Endothelial cell of umbilical vein (primary cell): ENCODE measurements around the gene TBL1Y. TPM values are rescaled to one million over a fixed set of nuclear protein-coding genes. Genes with fewer than 3 reads are reported as not detected.

Source experiments
- BruUV-seq: library from RNA; stranded (reverse); fragments of 400-500 nt; replicated peaks from 2 replicates; lab custom pipeline; 2021; lab: Mats Ljungman, UMichigan
- CTCF ChIA-PET: fragments of 300-600, 350-600 bp; sonication (Branson Sonifier 250); formaldehyde crosslinking; loops from one replicate; lab custom pipeline; 2021; ENCODE audit warnings: antibody characterized with exemption, inconsistent platforms; lab: Charles Lee
- POLR2A ChIA-PET: fragments of 300-600, 350-600 bp; sonication (Branson Sonifier 250); formaldehyde crosslinking; loops from one replicate; lab custom pipeline; 2021; ENCODE audit warnings: antibody characterized with exemption, inconsistent platforms; lab: Charles Lee
- DNase-seq: peaks from one replicate; pipeline ENCODE4 v3.0.0-alpha.2; 2011; ENCODE audit warnings: low read depth, low spot score
- FAIRE-seq: peaks from 2 replicates; lab custom pipeline; 2011; peaks lifted over from hg19 to GRCh38; lab: Jason Lieb, UNC
- H2AFZ ChIP-seq: 2 replicates; pipeline ENCODE4 v1.6.0; 2012; ENCODE audit warnings: low read depth, low read length, control low read depth, inconsistent platforms
- H3K27ac ChIP-seq: 2 replicates; pipeline ENCODE4 v1.5.1; 2011; ENCODE audit warnings: low read depth, mild to moderate bottlenecking, control low read depth, low read length, moderate library complexity; ENCODE audit not compliant: insufficient read depth
- H3K27me3 ChIP-seq, 2 experiments: 2 replicates each; pipeline versions ENCODE4 v1.6.0 to v1.6.1; 2011; ENCODE audit warnings: low read length in 2 of 2, mixed read lengths in 1 of 2; ENCODE audit not compliant: control insufficient read depth in 2 of 2, insufficient read depth in 2 of 2
- H3K36me3 ChIP-seq, 2 experiments: 2 replicates in 1 of 2; 3 replicates in 1 of 2; pipeline ENCODE4 v1.5.1; 2011; ENCODE audit warnings: low read length in 2 of 2, mild to moderate bottlenecking in 1 of 2, moderate library complexity in 1 of 2; ENCODE audit not compliant: control insufficient read depth in 2 of 2, insufficient read depth in 2 of 2; ENCODE audit errors: extremely low read depth in 1 of 2
- H3K4me1 ChIP-seq: 3 replicates; pipeline ENCODE4 v1.5.1; 2011; ENCODE audit warnings: mild to moderate bottlenecking, low read length; ENCODE audit not compliant: control insufficient read depth, insufficient read depth; ENCODE audit errors: extremely low read depth
- H3K4me2 ChIP-seq: 2 replicates; pipeline ENCODE4 v1.6.1; 2011; ENCODE audit warnings: low read length, control low read depth, mixed read lengths; ENCODE audit not compliant: insufficient read depth
- H3K4me3 ChIP-seq, 3 experiments: fragments of 200-600 bp in 1 of 3; sonication (generic), shearing (Covaris generic) in 1 of 3; replicated peaks in 1 of 3; 2 replicates each; pipeline ENCODE4 v1.5.1; 2011 to 2016; ENCODE audit warnings: control low read depth in 3 of 3, low read length in 3 of 3, mild to moderate bottlenecking in 2 of 3, inconsistent platforms in 1 of 3, low read depth in 1 of 3, moderate library complexity in 1 of 3; ENCODE audit not compliant: insufficient read depth in 1 of 3
- H3K79me2 ChIP-seq: 2 replicates; pipeline ENCODE4 v1.6.0; 2012; ENCODE audit warnings: low read length, inconsistent platforms; ENCODE audit not compliant: control insufficient read depth, insufficient read depth
- H3K9ac ChIP-seq: replicated peaks from 2 replicates; pipeline ENCODE3; 2011; ENCODE audit warnings: low read length, control low read depth; ENCODE audit not compliant: insufficient read depth; ENCODE audit errors: extremely low read depth
- H3K9me1 ChIP-seq: replicated peaks from 3 replicates; pipeline ENCODE4 v1.6.0; 2011; ENCODE audit warnings: mild to moderate bottlenecking, low read length; ENCODE audit not compliant: control insufficient read depth, insufficient read depth; ENCODE audit errors: extremely low read depth
- H3K9me3 ChIP-seq: replicated peaks from 2 replicates; pipeline ENCODE4 v1.5.1; 2012; ENCODE audit warnings: low read length, inconsistent platforms; ENCODE audit not compliant: control insufficient read depth, insufficient read depth
- H4K20me1 ChIP-seq: replicated peaks from 2 replicates; pipeline ENCODE3; 2011; ENCODE audit warnings: mild to moderate bottlenecking, low read length; ENCODE audit not compliant: control insufficient read depth, insufficient read depth; ENCODE audit errors: extremely low read depth
- CTCF ChIP-seq, 2 donors: IDR thresholded peaks; 1 replicate in 1 of 2; 2 replicates in 1 of 2; pipeline ENCODE4 v1.5.1; 2011; ENCODE audit warnings: low read length in 2 of 2, mild to moderate bottlenecking in 2 of 2, moderate library complexity in 2 of 2, control low read depth in 1 of 2, inconsistent platforms in 1 of 2, low read depth in 1 of 2; ENCODE audit not compliant: insufficient read depth in 1 of 2; ENCODE audit errors: extremely low read depth in 1 of 2
- EZH2 ChIP-seq: IDR thresholded peaks from 2 replicates; pipeline ENCODE4 v1.6.1; 2012; ENCODE audit warnings: borderline replicate concordance, low read depth, mild to moderate bottlenecking, moderate library complexity, low read length, inconsistent platforms; ENCODE audit not compliant: severe bottlenecking
- FOS ChIP-seq: IDR thresholded peaks from 2 replicates; pipeline ENCODE4 v1.6.1; 2011; ENCODE audit warnings: mild to moderate bottlenecking, low read length, moderate library complexity, borderline replicate concordance; ENCODE audit not compliant: insufficient read depth
- GATA2 ChIP-seq: IDR thresholded peaks from 2 replicates; pipeline ENCODE4 v1.7.0; 2011; ENCODE audit warnings: low read depth, mild to moderate bottlenecking, moderate library complexity, mixed read lengths, low read length; ENCODE audit not compliant: insufficient read length, insufficient read depth
- JUN ChIP-seq: IDR thresholded peaks from 2 replicates; pipeline ENCODE4 v1.6.1; 2011; ENCODE audit warnings: borderline replicate concordance, low read depth; ENCODE audit not compliant: insufficient read length, insufficient read depth
- MAX ChIP-seq: IDR thresholded peaks from 2 replicates; pipeline ENCODE4 v1.6.1; 2011; ENCODE audit not compliant: insufficient read depth, insufficient read length
- MYC ChIP-seq: IDR thresholded peaks from one replicate; pipeline ENCODE4 v1.6.1; 2011; ENCODE audit warnings: mild to moderate bottlenecking, low read depth, low read length
- POLR2A ChIP-seq: IDR thresholded peaks from 2 replicates; pipeline ENCODE4 v1.6.1; 2012; ENCODE audit warnings: low read depth, mild to moderate bottlenecking, control low read depth, low read length
- POLR2AphosphoS5 ChIP-seq: IDR thresholded peaks from 2 replicates; pipeline ENCODE4 v1.6.1; 2012; ENCODE audit warnings: low read depth, mild to moderate bottlenecking, control low read depth, low read length, moderate library complexity; ENCODE audit not compliant: insufficient read depth
- dilution Hi-C: fragments of 300-500 bp; cut with MboI; formaldehyde crosslinking; loops from one replicate; pipeline ENCODE4 v1.15.0; 2019; ENCODE audit warnings: low sequenced_read_pairs; ENCODE audit not compliant: extremely low pct_ligation_motif_present
- intact Hi-C: fragments of 100-400 bp; cut with micrococcal nuclease; formaldehyde crosslinking; loops from one replicate; pipeline ENCODE4 v1.10.0; 2022
- polyA plus RNA-seq, 4 experiments: library from polyadenylated mRNA; depleted of rRNA in 3 of 4; stranded (reverse) in 3 of 4; unstranded in 1 of 4; fragments of >200 nt; gene quantifications; 2 replicates each; pipeline versions ENCODE4 v1.2.1 to v1.2.3, GENCODE V29; 2011 to 2012; ENCODE audit warnings: missing spikeins in 1 of 4
- total RNA-seq: library from RNA; stranded (reverse); gene quantifications from 2 replicates; pipeline ENCODE4 v1.2.3, GENCODE V29; 2021

Gene TBL1Y
- total and polyA plus RNA-seq, 2 donors (not counting 3 experiments of a cell fraction or from before 2014, with no cell fraction given), result not detected

- FAIRE-seq, result no peak
These were observed 21.4 kb downstream of the TBL1Y start for GRCh38 chrY:6931779-6932396.

More at GRCh38 chrY:6931779-6932396, 21.4 kb downstream of the TBL1Y start:
- dilution Hi-C loops, result no loop called here
- Histone ChIP-seq H3K27ac (no peak overlapping the region), H3K79me2 (no peaks in the 10 kb centered on the region), H4K20me1 (no peaks in the 10 kb centered on the region), H3K4me1 (no peaks in the 10 kb centered on the region), H3K9ac (no peak overlapping the region), H3K27me3 (no peaks in the 10 kb centered on the region), H3K9me1 (no peaks in the 10 kb centered on the region), H3K4me3 (no peak overlapping the region), H3K36me3 (no peaks in the 10 kb centered on the region), H3K4me2 (no peak overlapping the region), H3K9me3 (no peaks in the 10 kb centered on the region), H2AFZ (no peak overlapping the region)
- ChIA-PET CTCF (no interaction called here), POLR2A (no interaction called here)
- intact Hi-C loops, result no loop called here
- TF ChIP-seq MAX, result no peak
- no peak for TF ChIP-seq FOS
- TF ChIP-seq JUN, result no peak
- TF ChIP-seq GATA2, result no peak
- no peak for TF ChIP-seq POLR2AphosphoS5
- TF ChIP-seq EZH2, result no peak
- no peak for TF ChIP-seq CTCF (IDR thresholded peaks at IDR 0.05; ENCODE audit: extremely low read depth in 1 of 2, insufficient read depth in 1 of 2, low read depth in 1 of 2, low read length in 2 of 2)
- TF ChIP-seq POLR2A, result no peak
- no peak for TF ChIP-seq MYC
- DNase-seq, result no peak
- BruUV-seq, result no TSS peak
